Erythroblast (primary cell): ENCODE data around the gene CIITA.
A peak's percentile ranks its signal among the peaks of the same experiment; 100 is the strongest.
"Not testable (repeated sequence)": the region's sequence is repeated elsewhere in the genome, so short reads cannot be mapped to it uniquely, and the experiment has no call there.

Experiments used
- GATA1 ChIP-seq: IDR thresholded peaks from 2 replicates; pipeline ENCODE4 v1.6.1; 2011; ENCODE audit warnings: low read depth, mild to moderate bottlenecking, control low read depth, low read length, moderate library complexity
- POLR2A ChIP-seq: IDR thresholded peaks from 2 replicates; pipeline ENCODE4 v1.6.1; 2011; ENCODE audit warnings: mild to moderate bottlenecking, low read length

DNA sequence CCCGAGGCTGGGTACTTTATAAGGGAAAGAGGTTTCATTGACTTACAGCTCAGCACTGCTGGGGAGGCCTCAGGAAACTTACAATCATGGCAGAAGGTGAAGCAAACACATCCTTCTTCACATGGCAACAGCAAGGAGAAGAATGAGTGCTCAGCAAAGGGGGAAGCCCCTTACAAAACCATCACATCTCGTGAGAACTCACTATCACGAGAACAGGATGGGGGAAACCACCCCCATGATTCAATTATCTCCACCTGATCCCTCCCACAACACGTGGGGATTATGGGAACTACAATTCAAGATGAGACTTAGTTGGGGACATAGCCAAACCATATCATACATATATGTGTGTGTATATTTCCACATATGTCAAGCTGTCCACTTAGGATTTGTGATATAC is 89.6 kb downstream of the CIITA start:
- peak; percentile 52 for TF ChIP-seq POLR2A
- TF ChIP-seq GATA1, result not testable (repeated sequence)
